ENCODE results near the gene MCM3.

The MCM3 gene

GRCh38 chr6:52288216-52288615, 3.7 kb upstream of the MCM3 start:
- Histone ChIP-seq H3K9me3 (ENCODE audit: control insufficient read depth, insufficient read depth, low read depth, low read length) (no peaks in the 10 kb centered on the region), H3K36me3 (ENCODE audit: control insufficient read depth in 2 of 2, insufficient read depth in 1 of 2, low read length in 2 of 2) (peaks cover 0 to 4% of the 10 kb centered on the region in 2 experiments; a peak in 1 of 3 replicates), H3K4me3 (ENCODE audit: low read depth, low read length) (no peak overlapping the region), H3K27ac (ENCODE audit: extremely low read depth, low read depth, low read length) (no peak overlapping the region), H3K4me1 (ENCODE audit: control insufficient read depth, insufficient read depth, low read length) (0 out of 2 replicates have a peak, but pooled peaks cover 4% of the 10 kb centered on the region)
- ChIA-PET POLR2A (no interaction called here), CTCF (interaction anchor here (0.6 to 8.2 kb wide), 5 partner anchors 12 to 111 kb away, joined by 3 to 202 read pairs (median 3); partner anchors contain the start of gene PAQR8)
- no peak for TF ChIP-seq ZNF433 (tag by site-specific recombination; IDR thresholded peaks at IDR 0.05; ENCODE audit: low read depth)
- TF ChIP-seq ZNF677 (tag by site-specific recombination; IDR thresholded peaks at IDR 0.05): no peak
- no peak for TF ChIP-seq ZNF621 (tag by site-specific recombination; IDR thresholded peaks at IDR 0.05)
- TF ChIP-seq ZNF394 (tag by site-specific recombination; IDR thresholded peaks at IDR 0.05; ENCODE audit: borderline replicate concordance): no peak
- TF ChIP-seq ZNF266 (tag by site-specific recombination; IDR thresholded peaks at IDR 0.05; ENCODE audit: low read depth): no peak

- no peak overlapping the region for H3K27ac ChIP-seq (ENCODE audit: extremely low read depth, low read depth, low read length)
- peaks cover 6% of the 10 kb centered on the region; the same call in 1 of the 2 replicates for H3K4me1 ChIP-seq (ENCODE audit: control insufficient read depth, insufficient read depth, low read length)
- ChIA-PET CTCF (interaction anchor here (0.5 to 8.2 kb wide), 45 partner anchors 7 to 1689 kb away, joined by 3 to 202 read pairs (median 5); partner anchors contain the start of gene PAQR8), POLR2A (no interaction called here)
- H3K36me3 ChIP-seq (ENCODE audit: control insufficient read depth in 2 of 2, insufficient read depth in 1 of 2, low read length in 2 of 2): peaks cover 8 to 17% of the 10 kb centered on the region in 2 experiments
- no peak overlapping the region for H3K4me3 ChIP-seq (ENCODE audit: low read depth, low read length)
- no peaks in the 10 kb centered on the region for H3K9me3 ChIP-seq (ENCODE audit: control insufficient read depth, insufficient read depth, low read depth, low read length)
- peak; percentile 73; the same call in 1 of the 2 replicates for TF ChIP-seq ZBTB17 (tag by site-specific recombination; IDR thresholded peaks at IDR 0.05)
- TF ChIP-seq ZNF785 (tag by site-specific recombination; IDR thresholded peaks at IDR 0.05): no peak
- no peak for TF ChIP-seq ZNF362 (tag by site-specific recombination; IDR thresholded peaks at IDR 0.05)
- no peak for TF ChIP-seq ZNF488 (tag by site-specific recombination; IDR thresholded peaks at IDR 0.05)
- TF ChIP-seq WT1 (tag by site-specific recombination; IDR thresholded peaks at IDR 0.05): no peak
- TF ChIP-seq ZNF654 (tag by site-specific recombination; IDR thresholded peaks at IDR 0.05; ENCODE audit: low read depth): peak; percentile 45
- TF ChIP-seq ZBTB49 (tag by site-specific recombination; IDR thresholded peaks at IDR 0.05; ENCODE audit: low read depth): no peak
- no peak; the same call in 1 of the 2 replicates for TF ChIP-seq TRIM28 (IDR thresholded peaks at IDR 0.05; ENCODE audit: borderline replicate concordance, low read length)
- TF ChIP-seq ZNF692 (tag by site-specific recombination; IDR thresholded peaks at IDR 0.05): 0 out of 2 replicates have a peak, but pooled peaks have one; percentile 31
- TF ChIP-seq ZIC2 (tag by site-specific recombination; IDR thresholded peaks at IDR 0.05): no peak
- 0 out of 2 replicates have a peak, but pooled peaks have one; percentile 22 for TF ChIP-seq ZSCAN30 (tag by site-specific recombination; IDR thresholded peaks at IDR 0.05)
- no peak for TF ChIP-seq SP2 (tag by site-specific recombination; IDR thresholded peaks at IDR 0.05)
- no peak for TF ChIP-seq HIC1 (tag by site-specific recombination; IDR thresholded peaks at IDR 0.05)
- no peak for TF ChIP-seq ZNF350 (tag by site-specific recombination; IDR thresholded peaks at IDR 0.05)
- peak; percentile 15; the same call in 1 of the 2 replicates for TF ChIP-seq SCRT2 (tag by site-specific recombination; IDR thresholded peaks at IDR 0.05)
- peak; percentile 90 for TF ChIP-seq IKZF3 (tag by site-specific recombination; IDR thresholded peaks at IDR 0.05)
- TF ChIP-seq KLF9 (tag by site-specific recombination; IDR thresholded peaks at IDR 0.05; ENCODE audit: low read depth): no peak
- no peak for TF ChIP-seq ZNF473 (tag by site-specific recombination; IDR thresholded peaks at IDR 0.05)
- TF ChIP-seq ZNF561 (tag by site-specific recombination; IDR thresholded peaks at IDR 0.05; ENCODE audit: borderline replicate concordance): no peak
- no peak for TF ChIP-seq BCL11A (tag by site-specific recombination; IDR thresholded peaks at IDR 0.05; ENCODE audit: low read depth)
- TF ChIP-seq ZNF335 (tag by site-specific recombination; conservative IDR thresholded peaks at IDR 0.05): peak; percentile 58
- no peak for TF ChIP-seq REPIN1 (tag by site-specific recombination; IDR thresholded peaks at IDR 0.05; ENCODE audit: low read depth)
Measured at GRCh38 chr6:52286798-52287432, 2.4 kb upstream of the MCM3 start.
